PC-9 (cell line): Measurements from ENCODE around the gene CHST7. TPM values are rescaled to one million over a fixed set of nuclear protein-coding genes. Genes with fewer than 3 reads are reported as not detected.

Experiments
- BruUV-seq: library from RNA; stranded (reverse); fragments of 400-500 nt; replicated peaks from 2 replicates; lab custom pipeline; 2021; lab: Mats Ljungman, UMichigan
- CTCF ChIA-PET: fragments of 300-600 bp; sonication (Branson Sonifier 250); formaldehyde crosslinking; loops from one replicate; lab custom pipeline; 2022; ENCODE audit warnings: antibody characterized with exemption; lab: Charles Lee
- POLR2A ChIA-PET: fragments of 300-600 bp; sonication (Branson Sonifier 250); formaldehyde crosslinking; loops from one replicate; lab custom pipeline; 2022; ENCODE audit warnings: antibody characterized with exemption; ENCODE audit not compliant: unreplicated experiment; lab: Charles Lee
- DNase-seq, 2 experiments: peaks; one replicate each; pipeline versions ENCODE4 v3.0.0 to v3.0.0-alpha.2; 2015 to 2022; ENCODE audit warnings: mixed read lengths in 1 of 2
- H2AFZ ChIP-seq: fragments of 200-600 bp; sonication (generic); 2 replicates; pipeline ENCODE4 v1.8.1; 2017; ENCODE audit warnings: antibody characterized with exemption
- H3F3A ChIP-seq: fragments of 200-600 bp; sonication (generic); 2 replicates; pipeline ENCODE4 v1.8.1; 2017; ENCODE audit warnings: antibody characterized with exemption, mild to moderate bottlenecking, low read depth; ENCODE audit not compliant: insufficient read depth
- H3K27ac ChIP-seq: fragments of 200-600 bp; sonication (generic); 2 replicates; pipeline ENCODE4 v1.6.1; 2016; ENCODE audit warnings: mixed run types
- H3K27me3 ChIP-seq: fragments of 200-600 bp; sonication (generic); 2 replicates; pipeline ENCODE4 v1.6.1; 2016; ENCODE audit warnings: low read depth, mixed run types; ENCODE audit not compliant: insufficient read depth
- H3K36me3 ChIP-seq: fragments of 200-600 bp; sonication (generic); 2 replicates; pipeline ENCODE4 v1.6.1; 2016; ENCODE audit warnings: low read depth, mixed run types
- H3K4me1 ChIP-seq: fragments of 200-600 bp; sonication (generic); replicated peaks from 2 replicates; pipeline ENCODE4 v1.6.1; 2016; ENCODE audit warnings: mixed run types; ENCODE audit not compliant: insufficient read depth
- H3K4me2 ChIP-seq: fragments of 200-600 bp; sonication (generic); 2 replicates; pipeline ENCODE4 v1.6.1; 2017; ENCODE audit warnings: mixed run types
- H3K4me3 ChIP-seq: fragments of 200-600 bp; sonication (generic); 2 replicates; pipeline ENCODE4 v1.6.1; 2016; ENCODE audit warnings: mixed run types
- H3K79me2 ChIP-seq: fragments of 200-600 bp; sonication (generic); 2 replicates; pipeline ENCODE4 v1.6.1; 2017; ENCODE audit warnings: low read depth, mixed run types
- H3K9me2 ChIP-seq: fragments of 200-600 bp; sonication (generic); 2 replicates; pipeline ENCODE4 v1.8.1; 2017; ENCODE audit warnings: mild to moderate bottlenecking; ENCODE audit not compliant: insufficient read depth
- H3K9me3 ChIP-seq: fragments of 200-600 bp; sonication (generic); 2 replicates; pipeline ENCODE4 v1.8.1; 2016; ENCODE audit warnings: low read depth; ENCODE audit not compliant: insufficient read depth
- H4K20me1 ChIP-seq: fragments of 200-600 bp; sonication (generic); 2 replicates; pipeline ENCODE4 v1.8.1; 2017; ENCODE audit not compliant: insufficient read depth
- CTCF ChIP-seq: fragments of 200-600 bp; sonication (generic); conservative IDR thresholded peaks from 2 replicates; pipeline ENCODE4 v1.6.1; 2017; ENCODE audit warnings: mixed run types, antibody characterized with exemption, mild to moderate bottlenecking, moderate library complexity
- EZH2 ChIP-seq: fragments of 200-600 bp; sonication (generic); IDR thresholded peaks from 2 replicates; pipeline ENCODE4 v1.8.0; 2017; ENCODE audit warnings: antibody characterized with exemption, low read depth
- intact Hi-C: fragments of 100-400 bp; cut with micrococcal nuclease; formaldehyde crosslinking; loops from one replicate; pipeline ENCODE4 v1.10.0; 2022; ENCODE audit not compliant: unreplicated experiment
- total RNA-seq: library from RNA; stranded (reverse); gene quantifications from 2 replicates; pipeline ENCODE4 v1.2.3, GENCODE V29; 2021

CHST7 gene
- total RNA-seq, 1 experiment from 2014 or later: 0.94 TPM

GRCh38 chrX:46630141-46630540 lies 56.6 kb downstream of the CHST7 start:
- Histone ChIP-seq H3K4me2 (no peak overlapping the region), H3K4me3 (no peak overlapping the region), H3K79me2 (no peaks in the 10 kb centered on the region), H4K20me1 (no peaks in the 10 kb centered on the region), H3K27ac (no peak overlapping the region), H3F3A (no peaks in the 10 kb centered on the region), H3K9me2 (no peaks in the 10 kb centered on the region), H3K27me3 (no peaks in the 10 kb centered on the region), H2AFZ (no peak overlapping the region), H3K4me1 (no peaks in the 10 kb centered on the region), H3K36me3 (no peaks in the 10 kb centered on the region), H3K9me3 (no peaks in the 10 kb centered on the region)
- intact Hi-C loops: no loop called here
- BruUV-seq: no TSS peak
- TF ChIP-seq EZH2: no peak
- no peak for TF ChIP-seq CTCF
- ChIA-PET POLR2A (no interaction called here), CTCF (no interaction called here)
- DNase-seq: no peak

GRCh38 chrX:46634577-46634976 lies 61.0 kb downstream of the CHST7 start:
- intact Hi-C loops: no loop called here
- BruUV-seq: no TSS peak
- no peaks in the 10 kb centered on the region for H3K9me2 ChIP-seq
- H2AFZ ChIP-seq: no peak overlapping the region
- no peaks in the 10 kb centered on the region for H3K4me1 ChIP-seq
- no peaks in the 10 kb centered on the region for H4K20me1 ChIP-seq
- no peak overlapping the region for H3K4me2 ChIP-seq
- no peak for TF ChIP-seq CTCF
- no peak for TF ChIP-seq EZH2
- H3F3A ChIP-seq: no peaks in the 10 kb centered on the region
- H3K36me3 ChIP-seq: no peaks in the 10 kb centered on the region
- H3K27ac ChIP-seq: no peak overlapping the region
- no peaks in the 10 kb centered on the region for H3K9me3 ChIP-seq
- POLR2A ChIA-PET: no interaction called here
- H3K4me3 ChIP-seq: no peak overlapping the region
- no peaks in the 10 kb centered on the region for H3K79me2 ChIP-seq
- CTCF ChIA-PET: no interaction called here
- DNase-seq: no peak
- H3K27me3 ChIP-seq: no peaks in the 10 kb centered on the region

- H3F3A ChIP-seq: no peaks in the 10 kb centered on the region
- ChIA-PET POLR2A (no interaction called here), CTCF (no interaction called here)
- DNase-seq: no peak
- no peaks in the 10 kb centered on the region for H3K9me2 ChIP-seq
- TF ChIP-seq EZH2 (no peak), CTCF (no peak)
- H4K20me1 ChIP-seq: no peaks in the 10 kb centered on the region
- intact Hi-C loops: no loop called here
- H3K79me2 ChIP-seq: no peaks in the 10 kb centered on the region
- no peak overlapping the region for H3K4me3 ChIP-seq
- H3K36me3 ChIP-seq: no peaks in the 10 kb centered on the region
- no TSS peak for BruUV-seq
- H3K27ac ChIP-seq: no peak overlapping the region
- H3K4me2 ChIP-seq: no peak overlapping the region
- H3K4me1 ChIP-seq: no peaks in the 10 kb centered on the region
- no peaks in the 10 kb centered on the region for H3K27me3 ChIP-seq
- no peaks in the 10 kb centered on the region for H3K9me3 ChIP-seq
- no peak overlapping the region for H2AFZ ChIP-seq
Observed at GRCh38 chrX:46635186-46635585, 61.6 kb downstream of the CHST7 start.
